ENCODE results near the gene BLOC1S1.
A peak's percentile ranks its signal among the peaks of the same experiment; 100 is the strongest.

Gene BLOC1S1

DNA sequence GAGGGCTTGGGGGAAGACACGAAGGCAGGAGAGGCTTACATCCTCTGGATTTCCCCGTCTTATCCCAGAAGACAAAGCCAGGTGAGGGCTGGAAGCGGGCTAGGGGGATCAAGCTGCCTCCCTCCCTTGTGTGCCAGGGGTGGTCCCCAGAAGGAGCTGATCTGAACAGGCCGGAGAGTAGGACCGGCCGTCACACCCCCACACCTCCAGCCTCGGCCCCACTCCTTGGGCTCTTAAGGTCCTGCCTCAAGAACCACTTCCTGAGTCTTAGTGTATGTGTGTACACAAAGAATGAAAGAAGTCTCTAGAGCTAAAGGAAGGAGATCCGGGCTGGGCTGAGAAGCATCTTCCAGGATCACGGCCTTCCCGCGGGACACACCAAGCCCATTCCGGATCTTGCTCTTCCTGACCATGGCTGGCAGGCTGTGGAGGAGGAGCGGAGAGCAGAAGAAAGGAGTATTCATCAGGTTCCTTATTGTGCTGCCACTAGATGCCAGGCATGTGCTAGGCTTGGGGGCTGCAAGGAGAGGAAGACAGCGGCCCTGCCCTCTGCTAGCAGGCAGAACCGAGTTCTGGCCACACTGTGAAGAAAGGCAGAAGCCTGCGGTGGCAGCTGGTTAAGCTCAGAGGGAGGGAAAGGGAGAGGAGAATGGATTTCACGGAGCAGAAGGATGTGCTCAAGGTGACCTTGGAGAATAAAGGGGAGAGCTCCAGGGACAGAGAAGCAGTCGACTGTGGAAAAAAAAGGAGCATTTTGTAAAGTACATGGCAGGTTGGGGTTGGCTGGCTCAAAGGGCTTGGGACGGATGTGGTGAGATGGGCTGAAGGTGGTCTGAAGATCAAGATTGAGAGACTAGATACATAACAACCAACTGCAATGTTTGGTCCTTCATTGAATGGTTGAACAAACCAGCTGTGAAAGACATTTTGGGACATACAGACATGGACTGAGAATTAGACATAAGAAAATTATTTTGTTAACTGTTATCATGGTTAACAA is 14.3 kb downstream of the BLOC1S1 start:
- H3K4me3 ChIP-seq (ENCODE audit: control insufficient read depth, low read depth, low read length) = peak overlapping the region; percentile 68
- DNase-seq (ENCODE audit: low read depth) = peak; percentile 62
- TF ChIP-seq, protein P1, sequence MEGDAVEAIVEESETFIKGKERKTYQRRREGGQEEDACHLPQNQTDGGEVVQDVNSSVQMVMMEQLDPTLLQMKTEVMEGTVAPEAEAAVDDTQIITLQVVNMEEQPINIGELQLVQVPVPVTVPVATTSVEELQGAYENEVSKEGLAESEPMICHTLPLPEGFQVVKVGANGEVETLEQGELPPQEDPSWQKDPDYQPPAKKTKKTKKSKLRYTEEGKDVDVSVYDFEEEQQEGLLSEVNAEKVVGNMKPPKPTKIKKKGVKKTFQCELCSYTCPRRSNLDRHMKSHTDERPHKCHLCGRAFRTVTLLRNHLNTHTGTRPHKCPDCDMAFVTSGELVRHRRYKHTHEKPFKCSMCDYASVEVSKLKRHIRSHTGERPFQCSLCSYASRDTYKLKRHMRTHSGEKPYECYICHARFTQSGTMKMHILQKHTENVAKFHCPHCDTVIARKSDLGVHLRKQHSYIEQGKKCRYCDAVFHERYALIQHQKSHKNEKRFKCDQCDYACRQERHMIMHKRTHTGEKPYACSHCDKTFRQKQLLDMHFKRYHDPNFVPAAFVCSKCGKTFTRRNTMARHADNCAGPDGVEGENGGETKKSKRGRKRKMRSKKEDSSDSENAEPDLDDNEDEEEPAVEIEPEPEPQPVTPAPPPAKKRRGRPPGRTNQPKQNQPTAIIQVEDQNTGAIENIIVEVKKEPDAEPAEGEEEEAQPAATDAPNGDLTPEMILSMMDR (conservative IDR thresholded peaks at IDR 0.05; ENCODE audit: control insufficient read depth, insufficient read depth, low read depth, low read length) = no peak

DNA sequence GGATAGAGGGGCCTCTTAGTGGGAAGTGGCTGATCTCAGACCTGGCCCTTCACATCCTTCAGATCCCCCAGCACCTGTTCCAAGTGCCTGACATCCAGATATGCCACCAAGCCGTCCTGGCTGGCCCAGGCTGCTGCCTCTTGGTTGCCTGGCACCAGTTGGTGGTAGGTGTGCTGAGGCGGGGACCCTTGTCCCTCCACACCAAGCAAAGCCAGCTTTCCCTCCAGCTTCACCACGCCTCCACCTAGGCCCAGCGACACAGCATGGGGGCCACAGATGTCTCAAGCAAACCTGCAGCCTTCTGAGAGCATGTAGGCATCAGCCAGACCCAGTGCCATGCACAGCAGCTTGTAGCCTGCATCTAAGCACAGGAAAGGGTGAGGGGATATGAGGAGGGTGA is 16.4 kb downstream of the BLOC1S1 start:
- TF ChIP-seq, protein P1 (conservative IDR thresholded peaks at IDR 0.05; ENCODE audit: control insufficient read depth, insufficient read depth, low read depth, low read length) = no peak
- no peak for DNase-seq (ENCODE audit: low read depth)
- H3K4me3 ChIP-seq (ENCODE audit: control insufficient read depth, low read depth, low read length) = no peak overlapping the region

DNA sequence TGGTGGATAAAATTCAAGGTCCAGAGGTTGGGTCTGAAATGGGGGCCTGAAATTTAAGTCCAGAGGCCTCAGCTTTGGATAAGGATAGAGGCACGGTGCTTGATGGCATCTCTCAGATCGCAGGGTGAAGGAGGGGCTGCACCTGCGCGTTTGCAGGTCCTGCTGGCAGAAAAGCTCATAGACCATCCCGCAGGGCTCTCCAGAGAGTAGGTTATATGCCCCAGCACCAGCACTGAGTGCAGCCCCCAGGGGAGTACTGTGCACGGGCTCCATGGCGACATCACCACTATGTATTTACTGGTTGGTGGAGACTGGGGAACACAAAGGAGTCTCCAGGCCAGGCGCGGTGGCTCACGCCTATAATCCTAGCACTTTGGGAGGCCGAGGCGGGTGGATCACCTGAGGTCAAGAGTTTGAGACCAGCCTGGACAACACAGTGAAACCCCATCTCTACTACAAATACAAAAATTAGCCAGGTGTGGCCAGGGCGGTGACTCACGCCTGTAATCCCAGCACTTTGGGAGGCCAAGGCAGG is 17.2 kb downstream of the BLOC1S1 start:
- TF ChIP-seq, protein P1 (conservative IDR thresholded peaks at IDR 0.05; ENCODE audit: control insufficient read depth, insufficient read depth, low read depth, low read length) = no peak
- H3K4me3 ChIP-seq (ENCODE audit: control insufficient read depth, low read depth, low read length) = no peak overlapping the region
- no peak for DNase-seq (ENCODE audit: low read depth)

DNA sequence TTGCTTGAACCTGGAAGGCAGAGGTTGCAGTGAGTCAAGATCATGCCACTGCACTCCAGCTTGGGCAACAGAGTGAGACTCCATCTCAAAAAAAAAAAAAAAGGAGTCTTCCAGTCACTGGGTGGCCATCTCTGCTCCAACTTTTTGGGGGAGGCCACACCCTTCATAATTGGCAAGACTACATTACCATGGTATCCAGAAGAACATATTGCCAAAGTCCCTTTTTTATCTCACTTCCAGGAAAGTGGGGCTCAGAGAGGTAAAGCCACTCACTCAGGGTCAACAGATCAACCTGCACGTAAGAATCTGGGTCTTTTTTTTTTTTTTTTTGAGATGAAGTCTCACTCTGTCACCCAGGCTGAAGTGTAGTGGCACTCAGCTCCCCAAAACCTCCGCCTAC is 18.0 kb downstream of the BLOC1S1 start:
- H3K4me3 ChIP-seq (ENCODE audit: control insufficient read depth, low read depth, low read length) = no peak overlapping the region
- TF ChIP-seq, protein P1 (conservative IDR thresholded peaks at IDR 0.05; ENCODE audit: control insufficient read depth, insufficient read depth, low read depth, low read length) = no peak
- no peak for DNase-seq (ENCODE audit: low read depth)

DNA sequence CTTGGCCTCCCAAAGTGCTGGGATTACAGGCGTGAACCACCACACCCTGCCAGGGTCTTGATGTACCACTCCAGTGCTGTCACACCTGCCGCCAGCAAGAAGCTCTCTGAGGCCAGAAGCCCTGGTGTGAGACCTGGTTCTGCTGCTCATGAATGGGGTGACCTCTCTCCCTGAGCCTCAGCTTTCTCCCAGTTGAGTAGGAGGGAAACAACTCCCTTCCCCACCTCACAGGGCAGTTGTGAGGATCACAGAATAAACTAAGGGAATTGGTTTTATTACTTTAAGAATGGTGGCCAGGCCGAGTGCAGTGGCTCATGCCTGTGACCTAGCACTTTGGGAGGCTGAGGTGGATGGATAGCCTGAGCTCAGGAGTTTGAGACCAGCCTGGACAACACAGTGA is 18.7 kb downstream of the BLOC1S1 start:
- H3K4me3 ChIP-seq (ENCODE audit: control insufficient read depth, low read depth, low read length) = no peak overlapping the region
- TF ChIP-seq, protein P1 (conservative IDR thresholded peaks at IDR 0.05; ENCODE audit: control insufficient read depth, insufficient read depth, low read depth, low read length) = no peak
- no peak for DNase-seq (ENCODE audit: low read depth)

DNA sequence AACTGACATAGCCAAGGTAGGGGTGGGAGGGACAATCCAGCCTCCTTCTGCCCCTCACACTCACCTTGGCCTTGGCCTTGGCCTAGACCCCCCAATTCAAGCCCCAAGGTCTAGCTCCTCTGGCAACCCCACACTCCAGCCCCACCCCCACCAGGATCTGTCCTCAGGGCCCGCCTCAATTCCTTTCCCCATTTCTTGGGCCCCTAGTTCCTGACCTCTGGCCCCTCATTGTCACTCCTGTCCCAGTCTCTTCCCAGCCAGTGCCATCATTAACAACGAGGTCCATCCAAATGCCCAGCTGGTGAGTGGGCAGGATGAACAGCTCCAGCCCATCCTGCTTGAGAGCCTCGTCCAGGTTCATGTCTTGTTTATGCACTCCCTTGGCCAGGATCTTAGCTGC is 20.2 kb downstream of the BLOC1S1 start:
- DNase-seq (ENCODE audit: low read depth) = no peak
- TF ChIP-seq, protein P1 (conservative IDR thresholded peaks at IDR 0.05; ENCODE audit: control insufficient read depth, insufficient read depth, low read depth, low read length) = no peak
- no peak overlapping the region for H3K4me3 ChIP-seq (ENCODE audit: control insufficient read depth, low read depth, low read length)

All from fibroblast of mammary gland (primary cell).